ENCODE data around the gene COL28A1.

- TF ChIP-seq POLR2AphosphoS5 (IDR thresholded peaks at IDR 0.05; ENCODE audit: low read depth, low read length) (no peak), POLR2A (IDR thresholded peaks at IDR 0.05; ENCODE audit: low read depth, low read length) (no peak), TAF1 (IDR thresholded peaks at IDR 0.05; ENCODE audit: low read depth, low read length) (no peak)
Observed at GRCh38 chr7:7539152-7539551, 3.5 kb upstream of the COL28A1 start.

Data from GM12891 (cell line).